ENCODE measurements around the gene OTOG. TPM values are rescaled to one million over a fixed set of nuclear protein-coding genes. Genes with fewer than 3 reads are reported as not detected.

OTOG gene
- total and polyA plus RNA-seq, 2 donors (not counting 1 experiment from before 2014, with no cell fraction given) = not detected

DNA sequence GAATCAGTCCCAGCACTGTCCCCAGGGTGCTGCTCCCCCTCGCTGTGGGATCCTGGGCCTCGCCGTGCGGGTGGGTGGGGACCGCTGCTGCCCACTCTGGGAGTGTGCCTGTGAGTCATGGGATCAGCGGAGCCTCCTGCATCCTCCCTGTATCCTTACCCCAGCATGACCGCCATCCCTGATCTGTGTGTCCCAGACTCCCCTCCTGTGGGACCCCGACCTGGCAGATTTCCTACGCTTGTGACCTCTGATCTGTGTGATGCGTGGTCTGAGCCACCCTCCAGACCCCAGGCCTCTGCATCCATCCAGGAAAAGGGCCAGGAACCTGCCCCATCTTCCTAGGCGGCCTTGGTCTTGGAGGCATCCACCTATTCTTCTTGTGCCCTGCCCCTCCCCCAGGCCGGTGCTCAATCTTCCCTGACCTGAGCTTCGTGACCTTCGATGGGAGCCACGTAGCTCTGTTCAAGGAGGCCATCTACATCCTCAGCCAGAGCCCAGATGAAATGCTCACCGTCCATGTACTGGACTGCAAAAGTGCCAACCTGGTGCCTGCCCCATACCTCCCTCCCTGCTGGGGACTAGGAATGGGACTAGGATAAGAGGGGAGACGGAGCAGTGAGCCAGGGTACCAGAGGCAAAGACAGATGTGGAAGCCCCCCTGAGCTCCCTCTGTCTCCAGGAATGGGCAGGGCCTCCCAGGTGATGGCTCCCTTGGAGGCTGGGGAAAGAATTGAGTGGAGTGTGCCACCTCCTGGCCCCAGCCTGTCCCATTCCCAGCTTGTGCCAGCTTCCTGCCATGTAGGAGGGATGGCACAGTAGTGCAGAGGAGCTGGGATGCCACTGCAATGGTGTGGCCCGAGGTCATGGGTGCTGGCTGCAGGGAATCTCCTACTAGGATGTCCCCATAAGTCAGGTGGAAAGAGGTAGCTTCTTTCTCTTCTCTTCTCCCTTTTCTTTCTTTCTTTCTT, 65.4 kb downstream of the OTOG start:
- Histone ChIP-seq H3K4me2 (replicated peaks; ENCODE audit: low read depth, low read length, poor library complexity, severe bottlenecking) (no peak overlapping the region), H4K20me1 (ENCODE audit: control insufficient read depth, insufficient read depth, low read length, poor library complexity, severe bottlenecking) (no peaks in the 10 kb centered on the region), H3K4me1 (ENCODE audit: control insufficient read depth in 2 of 2, insufficient read depth in 2 of 2, low read length in 2 of 2) (no peaks in the 10 kb centered on the region), H2AFZ (ENCODE audit: insufficient read depth, low read depth, low read length, poor library complexity, severe bottlenecking) (no peak overlapping the region), H3K27ac (ENCODE audit: low read length in 2 of 2) (no peak overlapping the region), H3K9ac (ENCODE audit: low read length) (no peak overlapping the region), H3K79me2 (ENCODE audit: control insufficient read depth, insufficient read depth, low read length) (no peaks in the 10 kb centered on the region), H3K36me3 (replicated peaks in 1 of 2; ENCODE audit: control extremely low read depth in 1 of 2, control insufficient read depth in 1 of 2, extremely low read depth in 1 of 2, insufficient read depth in 2 of 2, low read length in 1 of 2) (no peaks in the 10 kb centered on the region), H3K4me3 (ENCODE audit: control extremely low read depth in 1 of 5, extremely low read depth in 1 of 5, insufficient read depth in 1 of 5, low read depth in 2 of 5, low read length in 4 of 5) (no peak overlapping the region), H3K27me3 (replicated peaks in 1 of 4; ENCODE audit: control extremely low read depth in 1 of 4, control insufficient read depth in 3 of 4, insufficient read depth in 4 of 4, low read length in 3 of 4) (no peaks in the 10 kb centered on the region), H3K9me3 (ENCODE audit: control extremely low read depth in 1 of 3, control insufficient read depth in 2 of 3, insufficient read depth in 1 of 3, low read length in 2 of 3) (peaks cover 0 to 8% (median 0%) of the 10 kb centered on the region in 3 donors)
- Mint-ChIP-seq H3K9me3 (ENCODE audit: insufficient read depth) (peaks cover 2% of the 10 kb centered on the region), H3K27ac (no peak overlapping the region), H3K4me1 (no peaks in the 10 kb centered on the region), H3K27me3 (peaks cover 11% of the 10 kb centered on the region), H3K4me3 (no peak overlapping the region)
- POLR2A ChIA-PET = no interaction called here
- 90% methylated on average over 15 of the region's 18 CpGs for WGBS (ENCODE audit: insufficient coverage)
- no peak for TF ChIP-seq CTCF (IDR thresholded peaks at IDR 0.05)
- no peak for TF ChIP-seq EZH2 (IDR thresholded peaks at IDR 0.05; ENCODE audit: borderline replicate concordance, insufficient read depth, low read depth, low read length, poor library complexity, severe bottlenecking)
- no peak for ATAC-seq (ENCODE audit: low read depth)
- CTCF ChIA-PET = no interaction called here
- no peak for DNase-seq
- intact Hi-C loops (cut with micrococcal nuclease) = no loop called here

DNA sequence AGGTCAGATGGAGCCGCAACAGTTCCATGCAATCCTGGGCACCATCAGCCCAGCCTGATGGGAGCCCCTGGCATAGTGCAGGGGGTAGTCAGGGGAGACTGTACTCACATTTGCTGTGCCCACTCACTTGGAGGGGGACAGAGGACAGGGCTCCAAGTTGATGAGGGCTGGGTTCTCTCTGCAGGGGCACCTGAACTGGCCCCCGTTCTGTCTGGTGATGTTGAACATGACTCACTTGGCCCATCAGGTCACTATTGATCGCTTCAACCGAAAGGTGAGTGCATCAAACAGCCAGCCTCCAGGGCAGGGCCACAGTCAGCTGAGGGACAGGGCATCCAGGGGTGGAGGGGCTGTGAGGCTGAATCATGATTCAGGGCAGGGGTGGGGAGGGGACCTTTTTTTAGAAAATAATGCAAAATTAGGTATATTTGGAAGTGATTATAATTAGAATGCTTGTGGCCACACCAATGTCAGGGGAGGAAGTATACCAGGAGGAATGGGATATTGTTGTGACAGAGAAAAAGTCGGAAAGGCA, 66.4 kb downstream of the OTOG start:
- no peak for TF ChIP-seq CTCF (IDR thresholded peaks at IDR 0.05)
- no peak for TF ChIP-seq EZH2 (IDR thresholded peaks at IDR 0.05; ENCODE audit: borderline replicate concordance, insufficient read depth, low read depth, low read length, poor library complexity, severe bottlenecking)
- 100% methylated on average over 2 of the region's 5 CpGs for WGBS (ENCODE audit: insufficient coverage)
- ATAC-seq (ENCODE audit: low read depth) (no peak), DNase-seq (no peak)
- no peak overlapping the region for H3K4me3 Mint-ChIP-seq
- no peaks in the 10 kb centered on the region for H3K79me2 ChIP-seq (ENCODE audit: control insufficient read depth, insufficient read depth, low read length)
- no peak overlapping the region for H3K9ac ChIP-seq (ENCODE audit: low read length)
- no peaks in the 10 kb centered on the region for H3K27me3 ChIP-seq (replicated peaks in 1 of 4; ENCODE audit: control extremely low read depth in 1 of 4, control insufficient read depth in 3 of 4, insufficient read depth in 4 of 4, low read length in 3 of 4)
- CTCF ChIA-PET = no interaction called here
- H4K20me1 ChIP-seq (ENCODE audit: control insufficient read depth, insufficient read depth, low read length, poor library complexity, severe bottlenecking) = no peaks in the 10 kb centered on the region
- peaks cover under 1% of the 10 kb centered on the region for H3K9me3 Mint-ChIP-seq (ENCODE audit: insufficient read depth)
- no peak overlapping the region for H3K4me2 ChIP-seq (replicated peaks; ENCODE audit: low read depth, low read length, poor library complexity, severe bottlenecking)
- no peaks in the 10 kb centered on the region for H3K36me3 ChIP-seq (replicated peaks in 1 of 2; ENCODE audit: control extremely low read depth in 1 of 2, control insufficient read depth in 1 of 2, extremely low read depth in 1 of 2, insufficient read depth in 2 of 2, low read length in 1 of 2)
- peaks cover 0 to 8% (median 0%) of the 10 kb centered on the region in 3 donors for H3K9me3 ChIP-seq (ENCODE audit: control extremely low read depth in 1 of 3, control insufficient read depth in 2 of 3, insufficient read depth in 1 of 3, low read length in 2 of 3)
- POLR2A ChIA-PET = no interaction called here
- intact Hi-C loops (cut with micrococcal nuclease) = no loop called here
- H3K27me3 Mint-ChIP-seq = peaks cover 11% of the 10 kb centered on the region
- H3K27ac Mint-ChIP-seq = no peak overlapping the region
- H3K4me3 ChIP-seq (ENCODE audit: control extremely low read depth in 1 of 5, extremely low read depth in 1 of 5, insufficient read depth in 1 of 5, low read depth in 2 of 5, low read length in 4 of 5) = no peak overlapping the region
- no peak overlapping the region for H2AFZ ChIP-seq (ENCODE audit: insufficient read depth, low read depth, low read length, poor library complexity, severe bottlenecking)
- H3K4me1 ChIP-seq (ENCODE audit: control insufficient read depth in 2 of 2, insufficient read depth in 2 of 2, low read length in 2 of 2) = no peaks in the 10 kb centered on the region
- no peak overlapping the region for H3K27ac ChIP-seq (ENCODE audit: low read length in 2 of 2)
- H3K4me1 Mint-ChIP-seq = no peaks in the 10 kb centered on the region
